Measurements from ENCODE around the gene PTPRA. TPM values are rescaled to one million over a fixed set of nuclear protein-coding genes. Genes with fewer than 3 reads are reported as not detected.

Gene PTPRA
- total RNA-seq, 2 experiments from 2014 or later: 33.3 to 47.2 TPM

- Histone ChIP-seq H3K27ac (ENCODE audit: low read depth, low read length, poor library complexity, severe bottlenecking) (no peak overlapping the region), H2AFZ (ENCODE audit: low read length) (no peak overlapping the region), H3K36me3 (ENCODE audit: insufficient read depth, low read length) (peaks cover 54% of the 10 kb centered on the region), H3K4me2 (ENCODE audit: low read length) (no peak overlapping the region), H3K9me2 (ENCODE audit: insufficient read depth, low read length) (no peaks in the 10 kb centered on the region), H3K9me3 (ENCODE audit: low read length) (no peaks in the 10 kb centered on the region), H3K4me1 (ENCODE audit: insufficient read depth, low read length, poor library complexity, severe bottlenecking) (no peaks in the 10 kb centered on the region), H4K20me1 (ENCODE audit: insufficient read depth, low read length) (no peaks in the 10 kb centered on the region), H3K4me3 (ENCODE audit: low read depth, low read length, poor library complexity, severe bottlenecking) (no peak overlapping the region), H3K79me2 (ENCODE audit: insufficient read depth, low read depth, low read length) (no peaks in the 10 kb centered on the region)
- BruUV-seq (replicated peaks): no TSS peak
- CTCF ChIA-PET (ENCODE audit: unreplicated experiment): no interaction called here
- TF ChIP-seq CTCF (conservative IDR thresholded peaks at IDR 0.05; ENCODE audit: low read length) (no peak), EZH2phosphoT487 (IDR thresholded peaks at IDR 0.05; ENCODE audit: borderline replicate concordance, low read depth, low read length) (no peak)
- DNase-seq (ENCODE audit: low spot score): no peak
- intact Hi-C loops (cut with micrococcal nuclease; ENCODE audit: unreplicated experiment): no loop called here
- POLR2A ChIA-PET: no interaction called here
Measured at GRCh38 chr20:3037654-3038053, 164.4 kb downstream of the PTPRA start.

GRCh38 chr20:3038454-3038853, 165.2 kb downstream of the PTPRA start:
- H3K4me2 ChIP-seq (ENCODE audit: low read length): no peak overlapping the region
- H3K9me2 ChIP-seq (ENCODE audit: insufficient read depth, low read length): no peaks in the 10 kb centered on the region
- ChIA-PET POLR2A (no interaction called here), CTCF (ENCODE audit: unreplicated experiment) (no interaction called here)
- intact Hi-C loops (cut with micrococcal nuclease; ENCODE audit: unreplicated experiment): no loop called here
- H3K36me3 ChIP-seq (ENCODE audit: insufficient read depth, low read length): peaks cover 54% of the 10 kb centered on the region
- H4K20me1 ChIP-seq (ENCODE audit: insufficient read depth, low read length): no peaks in the 10 kb centered on the region
- H3K4me1 ChIP-seq (ENCODE audit: insufficient read depth, low read length, poor library complexity, severe bottlenecking): no peaks in the 10 kb centered on the region
- no peak for TF ChIP-seq CTCF (conservative IDR thresholded peaks at IDR 0.05; ENCODE audit: low read length)
- no peak for TF ChIP-seq EZH2phosphoT487 (IDR thresholded peaks at IDR 0.05; ENCODE audit: borderline replicate concordance, low read depth, low read length)
- no peak overlapping the region for H3K27ac ChIP-seq (ENCODE audit: low read depth, low read length, poor library complexity, severe bottlenecking)
- H2AFZ ChIP-seq (ENCODE audit: low read length): no peak overlapping the region
- H3K4me3 ChIP-seq (ENCODE audit: low read depth, low read length, poor library complexity, severe bottlenecking): no peak overlapping the region
- DNase-seq (ENCODE audit: low spot score): no peak
- no peaks in the 10 kb centered on the region for H3K79me2 ChIP-seq (ENCODE audit: insufficient read depth, low read depth, low read length)
- no TSS peak for BruUV-seq (replicated peaks)
- H3K9me3 ChIP-seq (ENCODE audit: low read length): no peaks in the 10 kb centered on the region

- Histone ChIP-seq H4K20me1 (ENCODE audit: insufficient read depth, low read length) (no peaks in the 10 kb centered on the region), H3K79me2 (ENCODE audit: insufficient read depth, low read depth, low read length) (no peaks in the 10 kb centered on the region), H3K27ac (ENCODE audit: low read depth, low read length, poor library complexity, severe bottlenecking) (no peak overlapping the region), H3K9me3 (ENCODE audit: low read length) (no peaks in the 10 kb centered on the region), H3K4me3 (ENCODE audit: low read depth, low read length, poor library complexity, severe bottlenecking) (no peak overlapping the region), H3K9me2 (ENCODE audit: insufficient read depth, low read length) (no peaks in the 10 kb centered on the region), H3K4me1 (ENCODE audit: insufficient read depth, low read length, poor library complexity, severe bottlenecking) (no peaks in the 10 kb centered on the region), H2AFZ (ENCODE audit: low read length) (no peak overlapping the region), H3K4me2 (ENCODE audit: low read length) (no peak overlapping the region), H3K36me3 (ENCODE audit: insufficient read depth, low read length) (peaks cover 50% of the 10 kb centered on the region)
- intact Hi-C loops (cut with micrococcal nuclease; ENCODE audit: unreplicated experiment): no loop called here
- POLR2A ChIA-PET: interaction anchor here (0.6 kb wide), 1 partner anchor 355 kb away, joined by 4 read pairs; no protein-coding TSS in a partner anchor
- no TSS peak for BruUV-seq (replicated peaks)
- CTCF ChIA-PET (ENCODE audit: unreplicated experiment): no interaction called here
- no peak for TF ChIP-seq CTCF (conservative IDR thresholded peaks at IDR 0.05; ENCODE audit: low read length)
- no peak for TF ChIP-seq EZH2phosphoT487 (IDR thresholded peaks at IDR 0.05; ENCODE audit: borderline replicate concordance, low read depth, low read length)
- DNase-seq (ENCODE audit: low spot score): no peak
Measured at GRCh38 chr20:3039426-3039825, 166.1 kb downstream of the PTPRA start.
